NT2/D1 (cell line): ENCODE measurements around the gene FAM107B.

Source experiments
- DNase-seq: peaks from one replicate; pipeline ENCODE4 v3.0.0-alpha.2; 2011; ENCODE audit warnings: low read depth, low spot score
- H3K27me3 ChIP-seq: 2 replicates; pipeline ENCODE4 v1.6.0; 2011; ENCODE audit warnings: mild to moderate bottlenecking; ENCODE audit not compliant: insufficient read length, insufficient read depth
- H3K36me3 ChIP-seq: 2 replicates; pipeline ENCODE4 v1.6.1; 2011; ENCODE audit warnings: mild to moderate bottlenecking, low read length, mixed read lengths; ENCODE audit not compliant: insufficient read depth, insufficient read length
- H3K4me1 ChIP-seq: 2 replicates; pipeline ENCODE4 v1.5.1; 2011; ENCODE audit not compliant: insufficient read depth, insufficient read length
- H3K4me3 ChIP-seq: 2 replicates; pipeline ENCODE4 v1.5.1; 2011; ENCODE audit warnings: low read depth; ENCODE audit not compliant: insufficient read length
- H3K9ac ChIP-seq: 2 replicates; pipeline ENCODE4 v1.6.0; 2011; ENCODE audit warnings: low read depth; ENCODE audit not compliant: insufficient read length
- H3K9me3 ChIP-seq: 2 replicates; pipeline ENCODE4 v1.5.1; 2011; ENCODE audit warnings: mild to moderate bottlenecking, low read length; ENCODE audit not compliant: insufficient read depth
- SUZ12 ChIP-seq: IDR thresholded peaks from 2 replicates; pipeline ENCODE4 v1.6.1; 2011; ENCODE audit not compliant: insufficient read length, insufficient read depth; ENCODE audit errors: extremely low read depth
- YY1 ChIP-seq: IDR thresholded peaks from 2 replicates; pipeline ENCODE4 v1.6.1; 2011; ENCODE audit not compliant: insufficient read length, insufficient read depth
- ZNF274 ChIP-seq: IDR thresholded peaks from 2 replicates; pipeline ENCODE4 v1.6.1; 2011; ENCODE audit warnings: mild to moderate bottlenecking, low read depth, low read length

The FAM107B gene

DNA sequence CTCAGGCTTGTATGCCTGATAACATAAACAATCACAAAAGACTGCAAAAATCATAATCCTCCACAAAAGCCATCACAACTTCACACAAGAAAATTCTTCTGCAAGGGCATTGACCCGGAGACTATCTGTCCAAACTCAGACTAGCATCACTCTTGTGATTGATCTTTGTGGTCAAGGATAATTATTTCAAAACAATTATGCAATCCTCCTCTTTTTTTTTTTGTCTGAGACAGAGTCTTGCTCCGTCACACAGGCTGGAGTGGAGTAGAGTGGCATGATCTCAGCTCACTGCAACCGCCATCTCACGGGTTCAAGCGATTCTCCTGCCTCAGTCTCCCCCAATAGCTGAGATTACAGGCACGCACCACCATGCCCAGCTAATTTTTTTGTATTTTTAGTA is 41.0 kb upstream of the FAM107B start:
- Histone ChIP-seq H3K9ac (no peak overlapping the region), H3K4me1 (no peaks in the 10 kb centered on the region), H3K27me3 (no peaks in the 10 kb centered on the region), H3K36me3 (no peaks in the 10 kb centered on the region), H3K4me3 (no peak overlapping the region), H3K9me3 (no peaks in the 10 kb centered on the region)
- no peak for TF ChIP-seq ZNF274
- no peak for TF ChIP-seq YY1
- TF ChIP-seq SUZ12: no peak
- DNase-seq: no peak

DNA sequence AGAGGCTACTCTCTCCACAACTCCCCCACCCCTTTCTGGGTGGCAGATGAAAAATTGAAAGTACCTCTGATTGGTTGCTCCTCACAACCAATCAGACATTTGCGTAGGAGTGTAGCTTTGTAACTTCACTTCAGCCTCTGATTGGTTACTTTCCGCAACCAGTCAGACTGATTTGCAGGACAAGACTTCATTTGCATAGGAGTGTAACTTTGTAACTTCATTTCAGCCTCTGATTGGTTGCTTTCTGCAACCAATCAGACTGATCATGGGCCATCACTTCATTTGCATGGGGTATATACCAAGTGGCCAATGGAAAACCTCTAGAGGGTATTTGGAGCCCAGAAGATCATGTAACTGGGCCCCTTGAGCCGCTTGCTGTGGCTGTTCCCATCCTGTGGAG is 37.6 kb upstream of the FAM107B start:
- Histone ChIP-seq H3K27me3 (no peaks in the 10 kb centered on the region), H3K36me3 (no peaks in the 10 kb centered on the region), H3K9ac (no peak overlapping the region), H3K4me3 (no peak overlapping the region), H3K9me3 (no peaks in the 10 kb centered on the region), H3K4me1 (no peaks in the 10 kb centered on the region)
- TF ChIP-seq ZNF274 (no peak), SUZ12 (no peak), YY1 (no peak)
- DNase-seq: no peak

DNA sequence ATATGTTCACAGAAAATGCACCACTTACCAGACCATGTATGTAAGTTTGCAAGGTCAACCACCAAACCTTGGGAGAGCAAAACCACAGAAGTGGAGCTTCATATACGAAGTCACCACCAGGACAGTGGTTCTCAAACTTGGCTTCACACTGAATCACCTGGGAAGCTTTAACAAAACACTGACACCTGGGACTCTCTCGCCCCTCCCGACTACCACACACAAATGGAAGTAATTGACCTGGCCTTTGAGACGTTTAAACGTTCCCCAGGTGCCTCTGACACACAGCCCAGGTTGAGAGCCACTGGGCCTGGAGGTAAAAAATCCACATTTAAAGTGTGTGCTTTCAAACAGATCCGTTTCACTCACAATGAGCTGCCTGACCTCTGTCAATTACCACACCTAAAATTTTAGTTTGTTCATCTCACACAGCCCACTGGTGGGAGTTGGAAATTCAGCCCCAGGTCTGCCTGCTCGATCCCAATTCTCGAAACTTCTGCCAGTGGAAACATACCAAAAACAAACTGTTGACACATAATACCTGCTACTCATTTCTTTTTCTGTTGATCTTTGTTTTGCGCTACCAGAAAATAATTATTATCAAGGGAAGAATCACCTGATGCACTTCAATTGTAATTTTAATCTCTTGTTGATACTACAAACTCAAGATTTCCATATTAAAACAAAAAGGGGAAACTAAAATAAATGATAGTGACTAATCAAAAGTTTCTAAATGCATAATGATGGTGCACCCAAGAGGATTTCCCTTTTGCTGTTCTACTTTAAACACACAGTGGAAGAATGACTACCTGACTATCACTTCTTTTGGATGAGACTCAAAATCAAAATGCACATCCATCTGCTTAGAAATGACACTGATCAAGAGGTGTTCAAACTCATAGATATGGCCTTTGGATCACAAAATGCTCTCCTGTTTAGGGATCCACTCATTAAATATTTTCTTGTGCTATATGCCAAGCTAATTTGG is 36.6 kb upstream of the FAM107B start:
- H3K4me1 ChIP-seq: no peaks in the 10 kb centered on the region
- H3K36me3 ChIP-seq: no peaks in the 10 kb centered on the region

GRCh38 chr10:14806318-14806717 is 31.6 kb upstream of the FAM107B start:
- Histone ChIP-seq H3K4me3 (no peak overlapping the region), H3K4me1 (no peaks in the 10 kb centered on the region), H3K27me3 (no peaks in the 10 kb centered on the region), H3K9me3 (no peaks in the 10 kb centered on the region), H3K36me3 (no peaks in the 10 kb centered on the region), H3K9ac (no peak overlapping the region)
- DNase-seq: no peak
- TF ChIP-seq ZNF274: no peak
- TF ChIP-seq YY1: no peak
- no peak for TF ChIP-seq SUZ12

More for the DNA sequence above, 36.6 kb upstream of the FAM107B start:
- Histone ChIP-seq H3K27me3 (no peaks in the 10 kb centered on the region), H3K4me3 (no peak overlapping the region), H3K9ac (no peak overlapping the region), H3K9me3 (no peaks in the 10 kb centered on the region)
- DNase-seq: no peak
- TF ChIP-seq SUZ12 (no peak), YY1 (no peak), ZNF274 (no peak)

DNA sequence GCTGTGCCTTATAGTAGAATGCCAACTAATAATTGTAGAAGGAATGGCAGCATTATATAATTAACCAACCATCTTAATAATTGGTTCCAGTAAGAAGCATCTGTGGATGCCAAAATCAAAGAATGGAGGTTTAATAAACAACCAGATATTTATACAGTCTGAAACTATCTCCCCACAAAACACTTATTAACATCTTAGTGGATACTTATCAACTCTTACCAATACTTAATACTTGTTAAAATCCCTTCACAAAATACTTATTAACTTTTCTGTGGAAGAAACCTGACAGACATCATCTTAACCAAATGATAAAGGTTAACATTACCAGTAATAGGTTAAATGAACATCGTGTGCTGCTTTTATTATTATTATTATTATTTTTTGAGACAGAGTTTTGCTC is 29.1 kb upstream of the FAM107B start:
- no peaks in the 10 kb centered on the region for H3K36me3 ChIP-seq
- no peak for DNase-seq
- no peaks in the 10 kb centered on the region for H3K4me1 ChIP-seq
- TF ChIP-seq ZNF274: no peak
- no peak for TF ChIP-seq YY1
- no peak for TF ChIP-seq SUZ12
- H3K9ac ChIP-seq: no peak overlapping the region
- H3K9me3 ChIP-seq: no peaks in the 10 kb centered on the region
- no peaks in the 10 kb centered on the region for H3K27me3 ChIP-seq
- H3K4me3 ChIP-seq: no peak overlapping the region

DNA sequence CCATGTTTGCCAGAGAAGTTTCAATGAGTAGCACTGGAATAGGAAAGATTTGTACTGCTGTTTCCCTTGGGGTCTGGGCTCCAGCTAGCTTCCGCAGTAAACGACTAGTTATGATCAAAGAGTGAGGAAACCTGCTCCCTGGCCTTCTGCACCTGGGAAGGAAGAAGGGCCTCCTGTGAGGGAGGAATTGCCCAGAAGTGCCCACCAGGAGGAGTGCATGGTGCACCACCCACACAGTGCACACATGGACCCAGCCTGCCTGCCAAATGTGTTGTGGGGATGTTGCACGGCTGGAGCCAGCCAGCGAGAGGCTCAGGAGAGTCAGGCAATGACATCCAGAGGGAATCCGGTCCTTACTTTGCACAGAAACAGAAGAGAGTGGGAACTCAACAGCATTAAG is 27.0 kb upstream of the FAM107B start:
- Histone ChIP-seq H3K4me3 (no peak overlapping the region), H3K27me3 (no peaks in the 10 kb centered on the region), H3K36me3 (no peaks in the 10 kb centered on the region), H3K9ac (no peak overlapping the region), H3K4me1 (no peaks in the 10 kb centered on the region), H3K9me3 (no peaks in the 10 kb centered on the region)
- no peak for DNase-seq
- TF ChIP-seq ZNF274 (no peak), SUZ12 (no peak), YY1 (no peak)

DNA sequence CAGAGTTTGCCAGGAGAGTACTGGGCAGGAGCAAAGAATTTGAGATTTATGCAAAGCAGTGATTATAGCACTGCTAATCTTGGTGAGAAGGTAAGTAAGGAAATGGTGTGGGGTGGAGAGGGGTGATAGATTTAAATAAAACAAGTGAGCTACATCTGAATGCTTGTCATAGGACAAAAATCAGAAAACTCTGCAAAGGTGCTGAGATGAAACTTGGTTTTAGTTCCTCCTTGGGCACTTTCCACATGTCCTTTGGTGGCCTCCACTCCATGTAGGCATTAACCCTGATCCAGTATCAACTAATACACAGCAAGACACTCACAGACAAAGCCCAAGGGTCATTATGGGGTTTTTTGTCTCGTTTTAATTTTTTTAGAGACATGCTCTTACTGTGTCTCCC is 25.7 kb upstream of the FAM107B start:
- Histone ChIP-seq H3K27me3 (no peaks in the 10 kb centered on the region), H3K9ac (no peak overlapping the region), H3K4me1 (no peaks in the 10 kb centered on the region), H3K36me3 (no peaks in the 10 kb centered on the region), H3K9me3 (no peaks in the 10 kb centered on the region), H3K4me3 (no peak overlapping the region)
- no peak for DNase-seq
- TF ChIP-seq SUZ12 (no peak), YY1 (no peak), ZNF274 (no peak)

DNA sequence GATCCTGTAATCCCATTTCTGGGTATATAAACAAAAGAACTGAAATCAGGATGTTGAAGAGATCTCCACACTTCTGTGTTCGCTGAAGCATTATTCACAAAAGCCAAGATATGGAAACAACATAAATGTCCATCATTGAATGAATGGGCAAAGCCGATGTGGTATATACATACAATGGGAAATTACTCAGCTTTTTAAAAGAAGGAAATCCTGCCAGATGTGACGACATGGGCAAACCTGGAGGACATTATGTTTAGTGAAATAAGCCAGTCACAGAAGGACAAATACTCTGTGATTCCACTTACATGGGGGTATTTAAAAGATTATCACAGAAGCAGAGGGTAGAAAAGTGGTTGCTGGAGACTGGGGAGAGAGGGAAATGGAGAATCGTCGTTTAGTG is 23.9 kb upstream of the FAM107B start:
- Histone ChIP-seq H3K9ac (no peak overlapping the region), H3K36me3 (no peaks in the 10 kb centered on the region), H3K4me1 (no peaks in the 10 kb centered on the region), H3K9me3 (no peaks in the 10 kb centered on the region), H3K4me3 (no peak overlapping the region), H3K27me3 (no peaks in the 10 kb centered on the region)
- no peak for DNase-seq
- TF ChIP-seq ZNF274: no peak
- TF ChIP-seq SUZ12: no peak
- TF ChIP-seq YY1: no peak
